Activated naive CD4-positive, alpha-beta T cell treated with anti-CD3 and anti-CD28 coated beads, Interleukin-2, amount 50 U/mL, for 16 hours (primary cell): Measurements from ENCODE around the gene BLACAT1.

ENCODE experiments used
- DNase-seq: peaks from one replicate; pipeline ENCODE4 v3.0.0-alpha.2; 2020

BLACAT1 gene

DNA sequence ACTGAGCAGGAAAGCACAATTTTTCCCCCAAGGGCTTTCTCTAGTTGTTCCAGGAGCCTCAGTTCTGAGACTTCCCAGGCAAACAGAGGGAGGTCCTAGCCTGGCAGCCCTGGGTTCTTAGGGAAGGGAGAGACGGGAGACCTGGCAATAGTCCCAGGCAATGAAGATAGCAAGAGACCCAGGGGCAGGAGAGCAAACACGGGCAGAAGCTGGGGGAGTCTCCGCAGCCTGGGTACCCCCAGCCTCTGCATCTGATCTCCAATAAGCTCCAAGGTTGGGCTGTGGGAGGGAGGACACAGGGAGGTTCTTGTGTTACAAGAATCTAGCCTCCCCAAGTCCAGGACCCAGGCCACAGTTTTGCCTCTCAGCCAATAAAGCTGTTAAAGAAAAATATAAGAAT, 2.4 kb downstream of the BLACAT1 start:
- no peak for DNase-seq

DNA sequence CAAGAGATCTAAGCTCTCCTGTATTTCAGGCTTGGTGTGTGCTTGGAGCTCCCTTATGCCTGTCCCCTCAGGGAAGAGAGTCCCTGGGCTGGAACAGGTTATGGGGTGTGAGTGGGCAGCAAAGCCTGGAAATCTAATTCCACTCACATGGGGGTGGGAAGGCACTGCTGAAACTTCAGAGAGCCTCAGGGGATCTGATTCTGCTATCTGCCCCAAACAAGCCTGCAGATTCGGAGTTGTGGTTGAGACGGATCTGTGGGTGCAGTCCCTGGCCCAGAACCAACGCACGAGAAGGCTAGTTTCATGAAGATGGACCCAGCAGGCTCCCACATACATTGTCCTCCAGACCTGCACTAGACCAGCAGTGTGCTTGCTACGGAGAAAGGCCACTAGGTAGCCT, 2.9 kb downstream of the BLACAT1 start:
- DNase-seq = no peak

DNA sequence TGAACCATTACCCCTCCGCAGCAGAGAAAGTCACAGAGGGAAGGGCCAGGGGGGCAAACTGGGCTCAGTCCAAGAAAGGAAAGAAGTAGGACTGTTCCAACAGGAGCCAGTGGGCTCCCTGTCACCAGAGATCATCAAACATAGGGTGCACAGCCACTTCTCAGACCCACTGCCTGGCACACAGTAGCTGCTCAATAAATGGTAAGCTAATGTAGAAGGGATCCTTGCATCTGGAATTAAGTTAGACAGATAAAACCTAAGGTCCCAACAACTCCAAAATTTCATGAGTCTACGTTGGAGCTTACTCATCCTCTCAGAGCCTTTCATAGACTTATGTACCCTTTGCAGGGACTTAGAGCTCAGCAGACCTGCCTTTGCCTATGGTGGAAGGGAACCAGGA, 3.5 kb downstream of the BLACAT1 start:
- no peak for DNase-seq

DNA sequence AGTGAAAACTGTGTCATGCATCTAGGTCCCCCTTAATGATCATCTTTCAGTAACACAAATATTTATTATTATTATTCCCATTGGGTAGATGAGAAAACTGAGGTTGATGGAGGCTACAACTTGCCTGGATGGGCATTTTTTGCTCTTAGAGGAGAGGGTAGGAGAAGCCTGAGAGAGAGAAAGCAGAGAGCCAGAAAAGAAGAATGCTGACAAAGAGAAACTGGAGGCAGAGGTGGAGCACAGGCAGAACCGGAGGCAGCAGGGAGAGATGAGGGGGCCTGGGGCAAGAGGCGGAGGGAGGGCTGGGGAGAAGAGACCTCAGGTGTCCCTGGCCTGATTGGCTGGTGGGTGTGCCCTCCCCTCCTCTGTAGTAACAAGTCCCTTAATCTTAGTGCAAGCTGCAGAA, 4.1 kb downstream of the BLACAT1 start:
- no peak for DNase-seq

DNA sequence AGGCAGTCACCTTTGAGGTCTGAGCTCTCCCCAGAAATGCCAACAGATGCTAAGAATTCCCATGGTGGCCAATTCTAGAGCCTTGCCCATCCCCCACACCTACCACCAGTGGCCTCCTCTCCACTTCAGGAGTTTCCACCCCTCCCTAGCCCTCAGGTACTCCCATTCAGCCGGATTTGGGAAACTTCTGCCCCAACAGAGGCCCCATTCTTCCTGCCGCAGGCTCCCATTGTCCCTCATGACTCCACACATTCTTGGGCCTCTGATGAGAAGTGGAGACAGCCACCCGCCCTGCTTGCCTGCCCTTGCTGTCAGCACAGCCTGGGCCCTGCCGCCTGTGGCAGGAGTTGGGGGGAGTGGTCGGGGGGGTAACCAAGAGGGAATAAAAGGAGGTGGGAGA, 4.6 kb downstream of the BLACAT1 start:
- no peak for DNase-seq

DNA sequence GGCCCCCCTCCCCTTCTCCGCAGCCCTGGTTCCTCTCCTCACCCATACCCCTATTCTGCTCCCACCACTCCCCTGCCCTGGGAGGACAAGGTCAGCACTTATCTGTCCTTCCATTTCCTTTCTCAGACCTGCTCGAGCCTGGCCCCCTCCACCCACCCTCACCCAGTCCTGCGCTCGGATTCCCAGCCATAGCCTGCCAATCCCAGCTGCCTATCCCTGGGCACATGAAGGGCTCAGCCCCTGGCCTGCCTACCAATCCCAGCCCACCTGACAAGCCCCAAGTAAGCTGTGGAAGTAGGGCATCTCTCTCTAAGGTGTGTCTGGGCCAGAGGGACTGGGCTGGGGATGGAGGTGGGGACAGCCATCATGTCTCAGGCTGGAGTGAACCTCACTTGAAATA, 5.4 kb downstream of the BLACAT1 start:
- no peak for DNase-seq

DNA sequence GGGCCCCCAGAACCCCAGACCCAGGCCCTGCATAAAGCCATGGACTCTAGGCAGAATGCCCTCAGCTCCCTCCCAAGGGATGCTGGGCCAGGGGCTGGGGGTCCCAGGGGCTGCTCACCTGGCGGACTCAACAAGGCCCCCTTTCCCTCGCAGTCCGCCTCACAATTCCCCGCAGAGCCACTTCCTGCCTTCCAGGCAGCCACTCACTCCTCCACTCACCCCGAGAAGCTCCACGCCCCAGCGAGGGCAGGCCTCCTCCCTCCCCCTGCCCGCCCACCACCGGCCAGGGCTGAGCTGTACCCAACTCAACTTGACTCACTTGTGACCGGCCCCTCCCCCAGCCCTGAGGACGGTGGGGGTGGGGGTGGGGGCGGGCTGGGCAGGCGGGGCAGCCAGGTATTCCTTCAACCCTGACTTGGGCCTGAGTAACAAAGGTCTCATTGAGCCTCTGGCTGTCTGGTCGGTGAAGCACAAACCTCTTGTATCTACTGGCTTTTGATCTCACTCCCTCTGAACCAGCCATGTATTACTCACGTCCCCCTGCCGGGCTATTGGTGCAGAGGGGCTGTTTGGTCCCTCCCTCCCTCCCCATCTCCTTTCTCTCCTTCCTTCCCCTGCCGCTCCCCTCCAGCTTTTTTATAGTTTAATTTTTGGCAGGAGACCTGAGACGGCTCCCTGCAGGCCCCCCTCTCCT, 5.9 kb downstream of the BLACAT1 start:
- DNase-seq = no peak

DNA sequence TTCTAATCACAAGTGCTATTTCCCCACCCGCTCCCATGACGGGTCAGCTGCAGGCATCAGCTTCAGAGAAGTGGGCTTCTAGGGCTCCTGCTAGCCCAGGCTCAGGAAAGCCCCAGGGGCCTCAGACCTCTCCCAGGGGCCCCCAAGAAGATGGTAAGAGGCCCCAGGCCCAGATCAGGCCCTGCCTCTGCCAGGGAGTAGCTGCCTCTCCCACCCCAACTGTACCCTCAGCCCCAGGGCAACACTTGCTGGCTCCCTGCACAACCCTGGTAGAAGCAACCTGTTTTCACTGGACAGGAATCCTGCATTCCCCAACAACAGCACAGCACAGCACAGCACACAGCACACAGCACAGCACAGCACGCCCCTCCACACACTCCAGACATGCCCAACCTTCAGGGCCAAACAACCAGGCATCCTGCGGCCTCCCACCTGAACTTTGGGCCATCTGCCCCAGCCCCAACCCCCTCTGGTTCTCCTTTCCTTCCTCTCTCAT, 6.5 kb downstream of the BLACAT1 start:
- no peak for DNase-seq

DNA sequence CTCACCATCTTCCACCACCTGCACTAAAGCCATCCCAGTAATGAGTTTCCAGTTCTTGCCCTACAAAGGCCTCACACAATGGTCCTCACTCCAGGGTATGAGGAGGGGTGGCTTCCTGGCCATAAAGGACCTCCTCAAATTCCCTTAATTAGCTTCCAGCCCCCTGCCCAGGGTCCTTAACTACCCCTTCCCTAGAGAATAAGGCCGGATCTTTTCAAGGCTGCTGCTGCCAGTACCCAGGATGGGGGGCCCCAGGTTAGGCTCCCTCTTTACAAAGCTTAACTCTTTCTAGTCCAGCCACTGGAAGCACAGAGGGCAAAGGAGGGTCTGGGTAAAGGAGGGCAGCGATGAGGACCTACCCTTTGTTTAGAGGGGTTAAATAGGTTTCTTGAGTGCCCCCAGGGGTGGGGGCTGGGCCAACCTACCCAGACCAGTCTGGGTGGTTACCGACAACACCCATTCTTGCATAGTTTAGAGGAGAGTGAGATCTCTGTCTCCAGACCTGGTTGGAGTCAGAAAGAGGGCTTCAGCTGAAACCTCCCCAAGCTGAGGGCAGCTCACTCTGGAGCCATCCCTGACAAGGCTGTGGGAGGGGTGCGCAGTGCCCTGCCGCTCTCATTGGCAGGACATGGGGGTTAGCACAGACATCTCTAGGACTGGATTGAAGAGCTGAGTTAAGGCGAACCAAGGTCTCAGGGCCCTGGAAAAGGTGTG, 7.1 kb downstream of the BLACAT1 start:
- no peak for DNase-seq

DNA sequence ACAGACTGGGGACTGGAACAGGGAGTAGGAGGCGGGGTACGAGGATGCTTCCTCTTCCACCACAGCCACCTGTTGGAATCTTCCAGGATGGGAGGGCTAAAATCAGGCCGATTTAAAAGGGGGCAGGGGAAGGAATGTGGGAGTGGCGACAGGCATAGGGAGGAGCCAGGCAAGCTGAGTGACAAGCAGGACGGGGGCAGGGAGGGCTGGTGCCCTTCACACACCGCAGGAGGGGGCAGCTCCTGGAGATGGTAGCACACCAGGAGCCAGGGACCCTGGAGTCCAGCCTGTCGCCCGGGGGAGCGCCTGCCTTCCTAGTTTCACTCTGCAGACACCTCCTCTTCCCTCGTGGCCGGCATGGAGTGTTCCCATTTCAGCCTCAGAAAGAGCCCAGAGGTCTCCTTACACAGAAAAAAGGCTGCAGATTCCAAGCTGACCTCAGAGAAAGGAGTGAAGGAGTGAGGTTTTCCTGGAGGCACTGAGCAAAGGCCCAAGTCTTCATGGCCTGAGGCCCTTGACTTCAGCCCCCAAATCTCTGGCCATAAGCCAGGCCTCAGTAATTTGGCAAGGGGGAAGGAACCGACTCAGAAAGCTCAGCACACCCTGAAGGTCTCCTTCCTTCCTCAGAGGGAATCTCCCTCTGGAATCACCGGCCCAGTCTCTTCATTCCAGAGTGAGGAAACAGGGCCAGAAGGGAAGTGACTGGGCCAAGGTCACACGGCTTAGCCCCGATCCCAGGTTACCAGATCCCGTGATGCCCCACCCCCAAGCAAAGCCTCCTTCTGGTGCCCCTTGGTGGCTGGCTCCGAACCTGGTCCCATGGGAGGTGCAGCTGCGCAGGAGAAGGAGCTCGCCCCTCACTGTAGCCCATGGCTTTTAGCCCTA, 8.1 kb downstream of the BLACAT1 start:
- DNase-seq = no peak

DNA sequence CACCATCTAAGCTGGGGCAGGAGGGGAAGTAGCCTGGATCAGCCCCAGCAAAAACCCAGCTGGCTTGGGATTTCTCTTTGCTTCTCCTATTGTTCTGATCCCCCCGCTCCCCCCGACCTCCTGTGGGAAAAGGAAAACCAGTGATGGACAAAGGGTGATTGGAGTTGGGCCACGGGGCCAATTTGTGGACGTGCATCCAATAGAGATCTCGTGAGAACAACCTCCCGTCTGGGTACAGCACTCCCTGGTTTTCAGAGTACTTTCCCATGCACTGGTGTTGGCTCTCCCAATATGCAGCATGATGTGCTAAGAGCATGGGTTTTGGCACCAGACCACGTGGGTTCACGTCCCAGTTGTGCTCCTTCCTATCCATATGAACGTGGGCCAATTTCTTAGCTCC, 9.0 kb downstream of the BLACAT1 start:
- DNase-seq = no peak

DNA sequence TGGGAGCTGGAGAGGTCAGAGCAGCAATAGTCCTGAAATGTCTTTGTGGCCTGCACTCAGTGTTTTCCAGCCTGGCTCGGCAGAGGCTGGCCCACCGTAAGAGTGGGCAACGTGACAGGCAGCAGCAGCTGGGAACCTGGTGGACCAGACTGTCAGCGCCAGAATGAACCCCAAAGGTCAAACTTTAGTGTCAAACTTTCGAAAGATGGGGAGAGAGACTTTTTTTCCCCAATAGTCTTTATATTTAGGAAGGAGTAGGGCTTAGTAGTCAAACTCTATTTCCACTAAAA, 10.3 kb downstream of the BLACAT1 start:
- no peak for DNase-seq

DNA sequence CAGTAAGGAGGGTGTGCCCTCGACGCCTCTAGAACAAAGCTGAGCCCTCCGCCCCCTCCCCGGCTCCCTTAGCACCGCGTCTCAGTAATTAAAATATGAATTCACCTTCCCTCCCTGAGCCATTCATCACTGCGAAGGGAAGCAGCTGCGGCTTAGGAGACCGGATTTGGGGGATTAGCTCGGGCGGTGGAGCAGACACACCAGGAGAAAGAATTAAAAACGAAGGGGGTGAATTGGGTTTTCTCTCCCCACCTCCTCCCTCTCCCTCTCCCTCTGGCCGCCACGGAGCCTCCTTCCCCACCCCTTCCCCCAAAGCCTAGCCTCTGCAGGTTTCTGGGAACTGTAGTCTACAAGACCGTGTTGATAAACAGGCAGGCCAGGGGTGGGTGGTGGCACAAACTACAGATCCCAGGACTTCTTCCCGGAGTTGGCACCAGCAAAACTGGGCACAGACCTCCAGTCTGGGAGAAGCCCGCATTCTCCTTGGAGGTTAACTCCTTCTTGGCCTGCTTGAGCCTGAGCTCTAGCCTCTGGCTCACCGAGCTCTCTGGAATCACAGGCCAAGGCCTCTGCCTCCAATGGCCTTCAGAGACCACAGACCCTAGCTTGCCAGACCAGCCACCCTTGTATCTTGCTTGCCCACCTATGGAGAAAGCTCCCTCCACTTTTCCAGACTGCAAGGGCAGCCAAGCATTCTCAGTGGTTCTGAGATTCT, 10.8 kb downstream of the BLACAT1 start:
- DNase-seq = no peak

DNA sequence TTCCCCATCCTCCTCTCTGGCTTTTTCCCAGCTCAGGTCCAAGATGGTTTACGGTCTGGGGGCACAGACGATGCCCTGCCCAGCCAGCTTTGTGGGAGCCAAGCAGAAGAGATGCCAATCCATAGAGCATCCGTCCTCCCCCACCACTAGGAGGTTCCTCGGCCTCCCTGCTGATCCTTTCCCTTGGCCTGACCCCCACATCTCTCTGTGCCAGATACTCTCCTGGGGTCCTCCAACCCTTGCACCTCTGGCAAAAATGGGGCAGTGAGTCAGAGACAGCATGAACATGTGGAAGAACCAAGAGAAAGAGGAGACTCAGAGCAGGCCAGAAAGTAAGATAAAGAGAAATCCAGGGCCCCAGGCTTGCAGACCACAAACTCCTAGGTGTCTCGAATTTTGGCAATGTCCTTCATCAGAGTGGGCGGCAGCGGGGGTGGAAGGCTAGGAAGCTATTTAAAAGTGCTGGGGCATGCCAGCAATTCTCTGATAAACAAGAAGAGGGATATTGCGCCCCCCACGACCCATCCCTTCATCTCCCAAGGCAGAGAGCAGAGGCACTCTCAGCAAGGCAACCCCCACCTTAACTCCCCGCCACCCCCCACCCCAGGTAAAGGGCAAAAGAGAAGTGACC, 11.4 kb downstream of the BLACAT1 start:
- no peak for DNase-seq

DNA sequence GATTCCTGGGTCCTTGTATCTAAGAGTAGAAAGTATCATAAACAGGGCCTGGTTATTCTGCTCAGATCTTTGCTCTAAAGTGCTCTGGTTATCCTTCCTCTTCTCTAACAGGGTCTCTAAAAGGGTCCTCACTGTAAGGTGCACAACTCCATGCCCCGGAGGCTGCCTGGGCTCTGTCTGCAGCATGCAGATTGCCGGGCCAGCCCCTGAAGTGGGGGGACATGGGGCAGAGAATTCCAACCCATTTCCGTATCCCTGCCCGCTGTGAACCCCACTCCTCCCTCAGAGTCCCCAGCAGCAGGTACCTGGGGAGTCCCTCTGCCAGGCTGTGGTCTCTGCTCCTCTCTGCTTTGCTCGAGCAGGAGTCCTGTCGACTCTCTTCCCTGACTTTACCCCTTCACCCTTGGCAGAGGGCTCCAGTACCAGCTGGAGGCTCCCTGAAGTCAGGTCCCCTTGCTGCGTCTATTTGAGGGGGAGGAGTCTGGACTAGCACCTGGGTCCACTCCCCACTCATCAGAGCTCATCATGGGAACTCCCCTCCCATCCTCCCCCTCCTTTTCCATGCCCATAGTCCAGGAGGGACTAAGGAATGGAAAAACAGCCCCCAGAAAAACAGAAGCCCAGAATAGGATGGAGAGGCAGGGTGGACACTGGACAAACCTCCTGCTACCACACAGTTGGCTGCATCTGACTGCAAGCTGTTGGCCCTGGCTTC, 12.1 kb downstream of the BLACAT1 start:
- DNase-seq = no peak

DNA sequence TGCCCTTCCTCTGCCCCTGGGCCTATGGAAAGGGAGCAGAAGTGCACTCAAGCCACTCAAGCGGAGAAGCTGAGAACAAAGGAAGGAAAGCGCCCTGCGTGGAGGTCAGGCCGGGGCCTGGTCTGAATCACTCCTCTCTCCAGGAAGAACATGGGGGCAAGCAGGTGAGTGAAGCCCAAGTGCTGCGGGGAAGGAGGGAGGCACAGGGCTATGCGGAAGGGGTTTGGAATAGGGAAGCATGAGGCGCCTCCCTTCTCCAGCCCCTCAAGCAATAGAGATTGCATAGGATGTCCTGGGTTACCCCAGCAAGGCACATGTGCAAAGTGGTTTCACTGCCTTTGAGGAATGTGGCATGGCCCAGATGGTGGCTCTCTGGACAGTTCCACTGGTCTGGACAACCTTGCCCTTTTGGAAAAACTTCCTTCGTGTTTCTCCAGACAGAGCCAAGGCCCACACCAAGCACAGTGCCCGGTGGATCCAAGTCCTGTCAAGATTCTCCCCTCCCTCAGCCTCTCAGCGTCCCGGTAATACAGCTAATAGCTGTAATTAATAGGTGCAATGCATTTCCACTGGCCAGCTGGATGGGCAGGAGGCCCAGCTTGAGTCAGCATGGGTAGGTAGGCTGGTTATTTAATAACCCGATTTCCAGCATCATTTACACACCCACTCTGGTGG, 13.7 kb downstream of the BLACAT1 start:
- no peak for DNase-seq

DNA sequence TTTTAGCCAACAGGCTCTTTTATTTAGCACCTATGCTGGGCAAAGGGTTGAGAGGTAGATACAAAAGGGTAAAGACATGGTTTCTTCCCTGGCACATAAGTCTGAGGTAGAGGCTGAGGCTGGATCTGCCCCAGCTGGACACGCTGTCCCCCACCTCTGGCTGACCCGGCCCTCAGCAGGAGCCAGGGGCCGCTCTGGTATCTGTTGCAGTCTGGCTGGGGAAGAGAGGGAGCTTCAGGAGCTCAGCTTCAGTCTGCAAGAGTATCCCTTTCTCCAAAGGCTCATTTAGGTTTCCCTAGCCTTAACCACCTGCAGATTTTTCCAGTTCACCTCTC, 14.2 kb downstream of the BLACAT1 start:
- no peak for DNase-seq

DNA sequence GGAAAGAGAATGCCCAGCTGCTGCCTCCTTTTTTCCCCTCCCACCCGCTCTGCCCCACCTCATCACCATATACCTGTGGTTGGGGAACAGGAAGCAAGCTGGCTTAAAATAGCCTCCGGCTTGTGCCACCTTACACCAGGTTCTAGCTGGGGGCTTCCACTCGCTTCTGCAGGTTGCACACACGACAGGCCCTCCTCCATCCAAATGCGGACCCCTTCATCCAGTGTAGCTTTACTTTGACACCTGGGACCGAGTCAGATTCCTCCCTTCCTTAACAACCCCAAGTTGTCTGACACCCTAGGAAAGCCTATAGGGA, 14.6 kb downstream of the BLACAT1 start:
- no peak for DNase-seq

DNA sequence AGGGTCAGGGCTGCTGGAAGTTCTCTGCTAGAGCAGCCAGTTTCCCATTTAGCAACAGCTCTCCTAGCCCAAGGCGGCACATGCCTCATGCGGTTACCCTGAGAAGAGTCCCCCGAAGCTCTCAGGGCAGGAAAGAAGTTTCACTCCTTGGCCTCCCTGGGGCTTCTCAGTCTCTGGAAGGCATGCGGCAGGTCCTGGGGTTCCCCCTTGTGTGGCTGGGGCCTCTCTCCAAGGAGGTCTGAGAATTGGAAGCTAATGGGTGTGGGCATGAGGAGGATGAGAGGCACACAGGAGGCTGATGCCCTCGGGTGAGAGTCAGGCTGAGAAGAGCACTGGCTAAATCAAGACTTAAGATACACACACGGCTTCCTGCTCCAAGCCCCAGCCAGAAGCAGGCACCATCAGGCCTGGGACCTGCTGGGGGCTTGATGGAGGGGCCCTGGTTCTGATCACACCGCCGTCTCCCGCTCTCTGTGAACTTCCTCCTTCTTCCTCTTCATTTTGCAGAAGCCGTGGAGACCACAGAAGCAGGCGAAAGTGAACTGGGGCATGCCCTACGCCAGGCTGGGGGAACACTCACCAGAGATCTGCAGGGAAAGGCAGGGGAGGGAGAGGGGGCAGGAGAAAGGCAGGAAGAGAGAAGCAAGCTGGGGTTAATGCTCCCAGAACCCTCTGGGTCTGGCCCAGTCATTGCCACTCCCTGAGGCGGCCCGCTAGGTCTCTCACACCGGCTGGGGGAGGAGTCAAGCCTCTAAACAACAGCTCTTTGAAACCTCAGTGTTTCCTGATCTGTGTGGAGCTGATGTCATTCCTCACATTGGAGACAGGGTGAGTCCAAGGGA, 15.1 kb downstream of the BLACAT1 start:
- peak; percentile 62 for DNase-seq

DNA sequence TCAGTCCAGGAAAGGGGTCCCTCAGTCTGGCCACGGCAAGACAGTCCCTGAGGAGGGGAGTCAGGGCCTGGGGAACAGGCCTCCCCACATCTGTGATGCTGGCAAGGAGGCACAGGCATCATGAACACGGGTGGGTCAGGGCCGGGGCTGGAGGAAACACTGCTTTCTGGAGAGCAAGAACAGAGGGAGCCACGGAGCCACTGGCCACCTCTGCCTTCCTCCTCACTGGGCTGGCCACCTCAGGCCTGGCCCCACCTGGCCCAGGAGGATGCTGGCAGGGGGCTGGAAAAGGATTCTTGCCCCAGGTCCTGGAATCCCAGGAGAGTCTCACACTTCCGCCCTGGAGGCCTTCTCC, 15.7 kb downstream of the BLACAT1 start:
- DNase-seq = no peak
